NB4 (cell line): Measurements from ENCODE around the gene STEAP3.
A peak's percentile ranks its signal among the peaks of the same experiment; 100 is the strongest.

Experiments
- DNase-seq: peaks from one replicate; pipeline ENCODE4 v3.0.0; 2010; ENCODE audit warnings: low read depth
- H3K4me3 ChIP-seq: one replicate; pipeline ENCODE4 v1.5.1; 2011; ENCODE audit warnings: mild to moderate bottlenecking, low read depth, low read length, moderate library complexity
- CTCF ChIP-seq: IDR thresholded peaks from one replicate; pipeline ENCODE4 v1.5.1; 2012; ENCODE audit warnings: low read depth, low read length
- MYC ChIP-seq: IDR thresholded peaks from 2 replicates; pipeline ENCODE4 v1.6.1; 2011; ENCODE audit warnings: low read depth, low read length
- POLR2A ChIP-seq: IDR thresholded peaks from 2 replicates; pipeline ENCODE4 v1.6.1; 2011; ENCODE audit warnings: mild to moderate bottlenecking; ENCODE audit not compliant: insufficient read length; ENCODE audit errors: extremely low read depth
- TF ChIP-seq, protein P1 (sequence below): IDR thresholded peaks from 2 replicates; pipeline ENCODE4 v1.6.1; 2011; ENCODE audit warnings: low read depth, low read length

The STEAP3 gene

DNA sequence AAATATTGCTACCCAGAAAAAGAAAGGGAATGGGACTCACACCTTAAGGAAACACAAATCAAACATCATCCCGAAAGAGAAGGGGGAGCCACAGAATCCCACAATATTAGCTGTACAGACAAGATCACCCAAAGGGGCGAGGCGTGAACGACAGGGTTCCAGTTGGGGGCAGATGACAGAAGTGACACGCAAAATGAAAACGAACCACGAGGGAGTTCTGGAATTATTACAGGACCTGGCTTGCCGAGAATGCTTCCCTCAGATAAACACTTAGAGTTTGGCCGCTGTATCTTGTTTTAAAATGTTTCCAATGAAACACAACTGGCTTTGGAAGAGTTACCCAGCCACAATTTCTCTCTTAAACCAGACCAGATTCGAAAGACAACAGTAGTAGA lies 82.6 kb downstream of the STEAP3 start:
- no peak for DNase-seq
- no peak overlapping the region for H3K4me3 ChIP-seq
- TF ChIP-seq MYC (no peak), POLR2A (no peak), CTCF (no peak)
- TF ChIP-seq, protein P1, sequence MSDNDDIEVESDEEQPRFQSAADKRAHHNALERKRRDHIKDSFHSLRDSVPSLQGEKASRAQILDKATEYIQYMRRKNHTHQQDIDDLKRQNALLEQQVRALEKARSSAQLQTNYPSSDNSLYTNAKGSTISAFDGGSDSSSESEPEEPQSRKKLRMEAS, result no peak

- DNase-seq, result no peak
- no peak for TF ChIP-seq CTCF
- TF ChIP-seq POLR2A, result no peak
- TF ChIP-seq, protein P1, result no peak
- TF ChIP-seq MYC, result no peak
- no peak overlapping the region for H3K4me3 ChIP-seq
These were observed 83.9 kb downstream of the STEAP3 start for GRCh38 chr2:119307419-119308140.

- no peak for TF ChIP-seq CTCF
- no peak overlapping the region for H3K4me3 ChIP-seq
- no peak for DNase-seq
These were observed 85.2 kb downstream of the STEAP3 start for GRCh38 chr2:119308793-119309330.

DNA sequence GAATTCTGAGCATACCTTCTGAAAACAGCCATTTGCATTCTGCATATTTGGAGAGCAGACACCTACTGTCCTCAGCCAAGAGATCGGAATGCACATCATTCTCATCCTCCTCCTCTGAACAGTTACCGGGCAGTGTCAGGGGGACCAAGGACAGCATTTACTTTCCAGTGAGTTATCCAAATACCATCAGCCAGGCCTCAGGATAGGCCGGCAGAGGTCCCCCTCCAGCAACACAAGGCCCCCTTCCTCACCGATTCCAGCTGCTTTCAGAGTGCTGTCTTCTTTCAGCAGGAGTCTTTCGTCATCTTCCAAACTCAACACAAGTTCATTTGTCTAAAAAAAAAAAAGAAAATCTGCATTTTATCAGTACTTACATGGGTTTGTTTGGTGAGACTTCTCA lies 87.7 kb downstream of the STEAP3 start:
- H3K4me3 ChIP-seq, result no peak overlapping the region
- peak; percentile 24 for DNase-seq
- TF ChIP-seq, protein P1, result no peak
- TF ChIP-seq CTCF (no peak), MYC (no peak), POLR2A (no peak)

DNA sequence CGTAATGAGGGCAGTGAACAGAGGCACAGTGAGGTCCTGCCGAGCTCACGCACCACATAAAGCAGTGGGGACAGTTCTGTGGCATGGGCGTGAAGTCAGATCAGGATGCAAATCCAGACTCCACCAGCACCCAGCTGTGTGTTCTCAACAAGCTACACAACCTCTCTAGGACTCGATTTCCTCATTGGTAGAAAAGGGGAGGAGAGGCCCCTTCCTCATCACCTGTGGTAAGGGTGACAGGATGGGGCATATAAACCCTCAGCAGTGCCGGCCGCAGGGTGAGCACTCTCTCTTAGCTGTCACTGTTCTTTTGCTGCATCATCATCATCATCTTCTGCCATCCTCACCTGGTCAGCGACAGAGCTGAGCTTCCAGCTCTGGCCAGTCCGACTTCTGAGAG lies 88.2 kb downstream of the STEAP3 start:
- no peak for DNase-seq
- no peak overlapping the region for H3K4me3 ChIP-seq
- TF ChIP-seq POLR2A, result no peak
- TF ChIP-seq, protein P1, result no peak
- no peak for TF ChIP-seq MYC
- TF ChIP-seq CTCF, result no peak
